ENCODE measurements around the gene NDUFV3. TPM values are rescaled to one million over a fixed set of nuclear protein-coding genes. Genes with fewer than 3 reads are reported as not detected.
"Not testable (repeated sequence)": the region's sequence is repeated elsewhere in the genome, so short reads cannot be mapped to it uniquely, and the experiment has no call there.

The NDUFV3 gene
- total RNA-seq, 2 experiments from 2014 or later: 11.5 to 12.5 TPM

DNA sequence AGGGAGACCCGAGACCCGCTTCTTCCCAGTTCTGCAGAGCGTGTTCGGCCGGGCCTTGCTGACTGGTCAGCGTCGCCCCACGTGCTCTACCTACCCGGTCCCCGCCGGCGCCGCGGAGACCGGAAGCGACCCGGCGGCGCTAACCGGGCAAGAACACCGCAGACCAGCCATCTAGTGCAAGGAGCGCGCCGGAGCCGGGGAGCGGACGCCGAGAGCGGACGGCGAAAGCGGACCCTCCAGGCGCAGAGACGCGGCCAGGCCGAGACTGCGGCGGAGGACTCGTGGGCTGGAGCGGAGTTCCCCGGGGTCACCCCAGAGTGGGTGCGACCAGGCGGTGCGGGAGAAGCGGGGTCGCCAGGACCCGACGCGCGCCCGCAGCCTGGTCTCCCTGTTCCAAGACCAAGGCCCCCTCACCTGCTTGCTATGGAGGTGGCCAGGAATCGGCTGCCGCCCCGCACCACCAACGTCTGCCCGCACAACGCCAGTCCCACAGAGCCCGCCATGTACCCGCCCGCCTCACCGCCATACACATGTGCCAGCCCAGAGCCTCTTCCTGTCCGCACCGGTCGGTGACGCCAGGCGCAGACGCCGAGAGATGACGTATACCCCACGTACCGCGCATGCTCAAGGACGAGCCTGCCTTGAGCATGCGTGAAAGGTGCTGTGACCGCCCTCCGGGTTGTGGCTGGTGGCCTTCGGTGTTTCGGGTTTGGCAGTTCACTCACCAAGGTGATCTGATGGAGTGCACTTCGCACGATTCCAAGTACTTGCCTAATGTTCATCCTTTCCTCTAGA lies 13.9 kb upstream of the NDUFV3 start, which contains the start of gene WDR4:
Gene WDR4, minus strand, starts transcription at position 547 of the 795 bp plus-strand sequence. Its CDS starts 44 bp downstream, at position 503.
- DNase-seq: peak; percentile 99
- Mint-ChIP-seq H3K27ac (peak within 1 kb of the TSS; percentile 88), H3K36me3 (ENCODE audit: low read depth) (peaks cover 28% of the 10 kb centered on the region), H3K27me3 (ENCODE audit: low read depth) (no peaks in the 10 kb centered on the region), H3K4me3 (peak within 1 kb of the TSS; percentile 97), H3K9me3 (no peaks in the 10 kb centered on the region), H3K4me1 (ENCODE audit: low read depth) (peaks cover 20% of the 10 kb centered on the region)
- CTCF ChIA-PET: no interaction called here
- intact Hi-C loops (cut with micrococcal nuclease): loop anchor here (1.0 kb wide), 2 partner anchors 14 to 95 kb away; partner anchors contain the start of genes NDUFV3 and PKNOX1

DNA sequence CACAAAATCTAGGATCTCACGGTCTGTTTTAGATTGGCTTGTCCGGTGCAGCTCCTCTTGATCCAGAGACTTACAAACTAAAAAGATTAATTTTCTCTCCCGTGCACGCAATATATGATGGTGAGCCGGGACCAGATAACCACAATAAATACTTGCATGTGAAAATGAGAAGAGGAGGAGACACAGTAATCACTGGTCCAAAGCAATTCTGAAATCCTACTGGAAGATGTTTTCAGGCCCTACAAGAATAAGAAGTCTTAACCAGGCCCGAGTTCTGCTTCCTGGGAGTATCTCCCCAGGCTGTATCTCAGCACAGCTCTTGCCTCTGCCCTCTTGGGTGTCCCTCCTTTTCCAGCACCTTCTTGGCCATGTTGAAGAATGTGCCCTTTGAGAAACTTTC lies 12.8 kb upstream of the NDUFV3 start:
- H3K27ac Mint-ChIP-seq: no peak overlapping the region
- peak overlapping the region; percentile 97 for H3K4me3 Mint-ChIP-seq
- H3K4me1 Mint-ChIP-seq (ENCODE audit: low read depth): peaks cover 20% of the 10 kb centered on the region
- no peaks in the 10 kb centered on the region for H3K9me3 Mint-ChIP-seq
- no peaks in the 10 kb centered on the region for H3K27me3 Mint-ChIP-seq (ENCODE audit: low read depth)
- peaks cover 20% of the 10 kb centered on the region for H3K36me3 Mint-ChIP-seq (ENCODE audit: low read depth)
- CTCF ChIA-PET: interaction anchor here (1.0 kb wide), 1 partner anchor 12 kb away, joined by 3 read pairs; the partner anchor contains the start of gene NDUFV3
- intact Hi-C loops (cut with micrococcal nuclease): no loop called here
- no peak for DNase-seq

DNA sequence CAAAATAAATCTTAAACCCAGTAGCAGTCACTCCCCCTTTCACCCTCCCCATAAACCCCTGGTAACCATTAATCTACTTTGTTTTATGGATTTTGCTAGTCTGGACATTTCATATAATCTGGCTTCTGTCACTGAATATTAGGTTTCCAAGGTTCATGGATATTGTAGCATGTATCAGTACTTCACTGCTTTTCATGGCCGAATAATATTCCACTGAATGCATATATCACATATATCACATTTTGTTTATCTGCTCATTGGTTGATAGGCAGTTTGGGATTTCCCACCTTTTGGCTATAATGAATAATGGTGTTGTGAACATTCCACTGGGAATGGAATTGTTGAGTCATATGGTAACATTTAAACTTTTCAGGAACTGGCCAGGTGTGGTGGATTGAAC lies 9.2 kb upstream of the NDUFV3 start:
- intact Hi-C loops (cut with micrococcal nuclease): no loop called here
- peaks cover 1% of the 10 kb centered on the region for H3K36me3 Mint-ChIP-seq (ENCODE audit: low read depth)
- no peak overlapping the region for H3K4me3 Mint-ChIP-seq
- H3K27ac Mint-ChIP-seq: peak overlapping the region; percentile 25
- no peak for DNase-seq
- no peaks in the 10 kb centered on the region for H3K27me3 Mint-ChIP-seq (ENCODE audit: low read depth)
- no peaks in the 10 kb centered on the region for H3K9me3 Mint-ChIP-seq
- CTCF ChIA-PET: no interaction called here
- H3K4me1 Mint-ChIP-seq (ENCODE audit: low read depth): peaks cover 8% of the 10 kb centered on the region

DNA sequence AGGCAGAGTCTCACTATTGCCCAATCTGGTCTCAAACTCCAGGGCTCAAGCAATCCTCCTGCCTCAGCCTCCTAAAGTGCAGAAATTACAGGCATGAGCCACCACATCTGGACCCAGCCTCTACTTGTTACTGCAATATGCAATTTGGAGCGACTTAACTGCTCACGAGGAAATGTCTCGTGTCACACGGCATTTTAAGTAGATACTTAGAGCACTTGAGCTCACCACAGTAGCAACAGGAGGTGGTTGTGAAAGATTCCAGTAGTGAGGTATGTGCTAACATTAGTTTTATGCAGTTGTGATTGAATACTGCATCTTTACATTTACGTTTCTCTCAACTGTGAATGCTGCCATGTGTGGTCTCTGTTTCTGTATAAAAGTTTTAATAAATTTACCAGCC lies 5.8 kb upstream of the NDUFV3 start:
- intact Hi-C loops (cut with micrococcal nuclease): no loop called here
- H3K27ac Mint-ChIP-seq: no peak overlapping the region
- CTCF ChIA-PET: no interaction called here
- no peak overlapping the region for H3K4me3 Mint-ChIP-seq
- H3K36me3 Mint-ChIP-seq (ENCODE audit: low read depth): no peaks in the 10 kb centered on the region
- no peaks in the 10 kb centered on the region for H3K9me3 Mint-ChIP-seq
- H3K4me1 Mint-ChIP-seq (ENCODE audit: low read depth): peaks cover 2% of the 10 kb centered on the region
- DNase-seq: no peak
- no peaks in the 10 kb centered on the region for H3K27me3 Mint-ChIP-seq (ENCODE audit: low read depth)

DNA sequence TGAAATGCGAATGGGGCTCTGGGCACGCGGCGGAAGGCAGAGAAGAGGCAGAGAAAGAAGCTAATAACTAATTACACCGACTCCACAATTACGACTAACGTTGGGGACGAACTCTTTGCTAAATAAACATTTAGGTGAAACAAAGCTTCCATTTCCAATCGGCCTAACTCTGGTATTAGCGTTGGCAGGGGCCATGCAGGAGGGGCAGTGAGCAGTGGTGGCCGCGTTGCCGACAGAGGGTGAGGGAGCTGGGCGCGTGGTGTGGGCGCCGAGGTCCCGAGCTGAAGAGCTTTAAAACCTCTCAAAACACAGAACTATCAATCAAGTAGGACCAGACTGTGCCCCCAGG lies 553 bp upstream of the NDUFV3 start:
- CTCF ChIA-PET: interaction anchor here (1.1 to 1.5 kb wide), 2 partner anchors 12 to 14 kb away, joined by 3 read pairs; no protein-coding TSS in a partner anchor
- Mint-ChIP-seq H3K27me3 (ENCODE audit: low read depth) (no peaks in the 10 kb centered on the region), H3K9me3 (no peaks in the 10 kb centered on the region), H3K4me1 (ENCODE audit: low read depth) (peaks cover 12% of the 10 kb centered on the region), H3K27ac (peak overlapping the region; percentile 81), H3K4me3 (peak overlapping the region; percentile 85), H3K36me3 (ENCODE audit: low read depth) (peaks cover 4% of the 10 kb centered on the region)
- intact Hi-C loops (cut with micrococcal nuclease): loop anchor here (2.0 kb wide), 1 partner anchor 764 kb away; no protein-coding TSS in a partner anchor
- DNase-seq: no peak

DNA sequence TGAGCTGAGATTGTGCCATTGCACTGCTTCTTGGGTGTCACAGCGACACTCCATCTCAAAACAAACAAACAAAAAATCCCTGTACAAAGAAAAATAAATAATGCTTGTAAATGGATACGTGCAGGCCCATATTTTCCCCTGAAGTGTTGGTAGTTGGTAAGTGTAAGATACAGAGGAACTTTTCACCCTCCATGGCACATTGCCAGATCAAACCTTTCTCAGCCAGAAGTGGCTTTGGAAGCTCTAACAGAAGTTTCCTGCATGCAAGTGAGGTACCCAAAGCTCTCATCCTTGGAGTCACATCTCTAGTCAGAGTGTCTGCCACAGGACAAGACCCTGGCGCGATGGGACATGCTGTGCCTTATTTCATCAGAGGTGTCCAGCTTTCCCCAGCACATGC lies 7.3 kb downstream of the NDUFV3 start:
- intact Hi-C loops (cut with micrococcal nuclease): no loop called here
- CTCF ChIA-PET: no interaction called here
- DNase-seq: no peak
- no peak overlapping the region for H3K27ac Mint-ChIP-seq
- H3K27me3 Mint-ChIP-seq (ENCODE audit: low read depth): no peaks in the 10 kb centered on the region
- peaks cover 32% of the 10 kb centered on the region for H3K36me3 Mint-ChIP-seq (ENCODE audit: low read depth)
- peaks cover 13% of the 10 kb centered on the region for H3K4me1 Mint-ChIP-seq (ENCODE audit: low read depth)
- no peaks in the 10 kb centered on the region for H3K9me3 Mint-ChIP-seq
- H3K4me3 Mint-ChIP-seq: no peak overlapping the region

DNA sequence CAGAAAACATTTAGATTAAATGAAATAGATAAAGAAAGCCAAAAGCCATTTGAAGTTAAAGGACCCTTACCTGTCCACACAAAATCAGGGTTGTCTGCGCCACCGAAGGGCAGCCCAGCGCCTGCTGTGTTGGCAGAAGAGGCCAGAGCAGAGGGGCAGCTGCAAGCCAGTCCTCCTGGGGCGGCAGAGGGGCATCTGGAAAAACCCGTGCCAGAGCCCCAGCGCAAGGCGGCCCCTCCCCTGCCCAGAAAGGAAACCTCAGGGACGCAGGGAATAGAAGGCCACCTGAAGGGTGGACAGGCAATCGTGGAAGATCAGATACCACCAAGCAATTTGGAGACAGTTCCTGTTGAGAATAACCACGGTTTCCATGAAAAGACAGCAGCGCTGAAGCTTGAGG lies 10.7 kb downstream of the NDUFV3 start:
- intact Hi-C loops (cut with micrococcal nuclease): no loop called here
- no peak overlapping the region for H3K27ac Mint-ChIP-seq
- H3K27me3 Mint-ChIP-seq (ENCODE audit: low read depth): no peaks in the 10 kb centered on the region
- DNase-seq: no peak
- no peak overlapping the region for H3K4me3 Mint-ChIP-seq
- H3K36me3 Mint-ChIP-seq (ENCODE audit: low read depth): peaks cover 33% of the 10 kb centered on the region
- no peaks in the 10 kb centered on the region for H3K9me3 Mint-ChIP-seq
- CTCF ChIA-PET: no interaction called here
- H3K4me1 Mint-ChIP-seq (ENCODE audit: low read depth): peaks cover 4% of the 10 kb centered on the region

DNA sequence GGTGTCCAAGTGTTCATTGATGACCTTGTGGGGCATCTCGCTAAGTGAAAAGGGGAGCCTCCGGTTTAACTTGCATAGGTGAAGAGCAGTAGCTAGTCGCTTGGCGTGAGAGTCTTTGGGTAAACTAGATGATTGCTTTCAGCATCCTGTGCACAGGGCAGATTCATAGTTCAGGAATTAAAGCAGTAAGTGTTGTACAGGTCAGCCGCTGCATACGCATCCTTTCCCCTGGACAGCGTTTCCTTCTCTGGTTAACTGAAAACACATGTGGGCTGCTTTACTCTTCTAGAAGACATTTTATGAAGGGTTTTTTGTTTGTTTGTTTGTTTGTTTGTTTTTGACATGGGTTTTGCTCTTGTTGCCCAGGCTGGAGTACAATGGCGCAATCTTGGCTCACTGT lies 12.1 kb downstream of the NDUFV3 start:
- intact Hi-C loops (cut with micrococcal nuclease): no loop called here
- CTCF ChIA-PET: interaction anchor here (0.8 kb wide), 1 partner anchor 17 kb away, joined by 3 read pairs; no protein-coding TSS in a partner anchor
- Mint-ChIP-seq H3K36me3 (ENCODE audit: low read depth) (peaks cover 33% of the 10 kb centered on the region), H3K9me3 (no peaks in the 10 kb centered on the region), H3K27me3 (ENCODE audit: low read depth) (no peaks in the 10 kb centered on the region), H3K4me3 (no peak overlapping the region), H3K4me1 (ENCODE audit: low read depth) (peaks cover 2% of the 10 kb centered on the region), H3K27ac (no peak overlapping the region)
- DNase-seq: no peak

DNA sequence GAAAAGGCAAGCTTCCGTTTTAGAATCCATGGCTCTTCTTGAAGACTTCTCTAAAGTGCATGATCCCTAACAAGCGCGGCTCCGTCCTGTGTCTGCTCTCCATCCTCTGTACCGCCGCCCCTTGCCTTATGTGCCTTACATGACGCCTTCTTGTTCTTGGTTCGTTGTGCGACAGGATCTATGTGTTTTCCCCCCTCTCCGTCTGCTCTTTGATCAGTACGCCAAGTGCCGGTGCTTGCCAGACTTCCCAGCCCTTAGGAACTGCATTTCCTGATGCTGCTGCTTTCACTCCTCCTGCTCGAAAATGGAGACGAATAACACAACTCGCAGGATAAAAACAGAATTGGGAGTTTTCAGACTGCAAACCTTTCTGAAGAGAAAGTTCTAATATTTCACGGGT lies 13.1 kb downstream of the NDUFV3 start:
- CTCF ChIA-PET: interaction anchor here (1.0 kb wide), 1 partner anchor 14 kb away, joined by 3 read pairs; no protein-coding TSS in a partner anchor
- no peak for DNase-seq
- no peak overlapping the region for H3K4me3 Mint-ChIP-seq
- peaks cover 2% of the 10 kb centered on the region for H3K4me1 Mint-ChIP-seq (ENCODE audit: low read depth)
- no peak overlapping the region for H3K27ac Mint-ChIP-seq
- intact Hi-C loops (cut with micrococcal nuclease): no loop called here
- no peaks in the 10 kb centered on the region for H3K27me3 Mint-ChIP-seq (ENCODE audit: low read depth)
- H3K36me3 Mint-ChIP-seq (ENCODE audit: low read depth): peaks cover 30% of the 10 kb centered on the region
- no peaks in the 10 kb centered on the region for H3K9me3 Mint-ChIP-seq

DNA sequence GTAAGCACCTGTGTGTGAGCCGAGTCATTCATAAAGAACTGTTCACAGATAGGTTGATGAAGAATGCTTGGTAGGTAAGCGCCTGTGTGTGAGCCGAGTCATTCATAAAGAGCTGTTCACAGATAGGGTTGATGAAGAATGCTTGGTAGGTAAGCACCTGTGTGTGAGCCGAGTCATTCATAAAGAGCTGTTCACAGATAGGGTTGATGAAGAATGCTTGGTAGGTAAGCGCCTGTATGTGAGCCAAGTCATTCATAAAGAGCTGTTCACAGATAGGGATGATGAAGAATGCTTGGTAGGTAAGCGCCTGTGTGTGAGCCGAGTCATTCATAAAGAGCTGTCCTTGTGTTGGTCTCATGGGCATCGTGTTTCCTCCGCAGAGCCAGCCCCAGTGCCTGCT lies 15.4 kb downstream of the NDUFV3 start:
- H3K27me3 Mint-ChIP-seq (ENCODE audit: low read depth); H3K27ac Mint-ChIP-seq; DNase-seq; H3K9me3 Mint-ChIP-seq; H3K4me1 Mint-ChIP-seq (ENCODE audit: low read depth); H3K4me3 Mint-ChIP-seq; intact Hi-C loops (cut with micrococcal nuclease): not testable (repeated sequence)
- H3K36me3 Mint-ChIP-seq (ENCODE audit: low read depth): peaks cover 26% of the 10 kb centered on the region
- CTCF ChIA-PET: interaction anchor here (0.7 kb wide), 1 partner anchor 1030 kb away, joined by 3 read pairs; no protein-coding TSS in a partner anchor

DNA sequence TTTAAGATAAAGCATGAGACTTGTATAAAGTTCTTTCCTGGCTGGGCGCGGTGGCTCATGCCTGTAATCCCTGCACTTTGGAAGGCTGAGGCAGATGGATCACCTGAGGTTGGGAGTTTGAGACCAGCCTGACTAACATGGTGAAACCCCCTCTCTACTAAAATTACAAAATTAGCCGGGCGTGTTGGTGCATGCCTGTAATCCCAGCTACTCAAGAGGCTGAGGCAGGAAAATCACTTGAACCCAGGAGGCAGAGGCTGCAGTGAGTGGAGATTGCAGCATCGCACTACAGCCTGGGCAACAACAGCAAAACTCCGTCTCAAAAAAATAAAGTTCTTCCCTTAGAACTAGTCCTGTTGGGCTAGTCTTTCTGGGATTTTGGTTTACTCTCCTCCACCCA lies 18.8 kb downstream of the NDUFV3 start:
- intact Hi-C loops (cut with micrococcal nuclease); DNase-seq: not testable (repeated sequence)

DNA sequence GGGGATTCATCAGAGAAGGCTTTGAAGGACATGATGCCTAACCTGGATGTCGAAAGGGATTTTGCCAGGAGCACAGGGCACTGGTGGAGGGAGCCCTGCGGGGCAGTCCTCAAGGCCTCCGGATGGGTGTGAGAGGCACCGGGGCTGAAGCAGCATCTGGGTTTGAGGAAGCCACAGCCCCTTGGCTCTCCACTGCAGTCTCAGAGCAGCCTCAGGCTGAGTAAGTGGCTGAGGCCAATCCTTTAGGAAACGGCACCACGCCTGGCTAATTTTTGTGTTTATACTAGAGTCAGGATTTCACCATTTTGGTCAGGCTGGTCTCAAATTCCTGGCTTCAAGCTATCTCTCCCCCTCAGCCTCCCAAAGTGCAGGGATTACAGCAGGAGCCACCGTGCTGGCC lies 20.4 kb downstream of the NDUFV3 start:
- Mint-ChIP-seq H3K9me3 (no peaks in the 10 kb centered on the region), H3K36me3 (ENCODE audit: low read depth) (peaks cover 10% of the 10 kb centered on the region), H3K4me1 (ENCODE audit: low read depth) (no peaks in the 10 kb centered on the region), H3K27me3 (ENCODE audit: low read depth) (no peaks in the 10 kb centered on the region), H3K4me3 (no peak overlapping the region), H3K27ac (no peak overlapping the region)
- DNase-seq: no peak
- CTCF ChIA-PET: no interaction called here
- intact Hi-C loops (cut with micrococcal nuclease): no loop called here

More for the DNA sequence above, 18.8 kb downstream of the NDUFV3 start:
- H3K9me3 Mint-ChIP-seq; CTCF ChIA-PET; H3K4me3 Mint-ChIP-seq; H3K4me1 Mint-ChIP-seq (ENCODE audit: low read depth); H3K27me3 Mint-ChIP-seq (ENCODE audit: low read depth): not testable (repeated sequence)
- Mint-ChIP-seq H3K27ac (peak overlapping the region; percentile 30), H3K36me3 (ENCODE audit: low read depth) (peaks cover 11% of the 10 kb centered on the region)

DNA sequence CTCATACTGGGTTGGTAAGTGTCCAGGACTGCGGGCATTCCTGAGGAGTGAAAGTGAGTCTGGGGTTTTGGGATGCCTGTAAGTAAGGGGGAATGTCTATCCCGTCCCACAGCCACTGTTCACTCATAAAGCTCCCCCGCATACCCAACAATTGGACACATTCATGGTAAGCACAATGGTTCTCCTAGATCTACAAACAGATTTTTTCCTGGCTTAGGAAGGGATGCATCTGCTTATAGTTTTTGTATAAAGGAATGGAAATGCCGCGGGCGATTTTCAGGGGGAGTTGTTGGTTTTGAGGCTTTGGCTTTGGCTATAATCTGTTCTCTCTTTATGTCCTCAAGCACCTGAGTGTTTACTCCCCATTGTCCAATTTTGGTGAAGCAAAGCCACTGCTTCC lies 25.2 kb downstream of the NDUFV3 start:
- H3K27me3 Mint-ChIP-seq (ENCODE audit: low read depth): no peaks in the 10 kb centered on the region
- H3K9me3 Mint-ChIP-seq: no peaks in the 10 kb centered on the region
- no peak overlapping the region for H3K27ac Mint-ChIP-seq
- intact Hi-C loops (cut with micrococcal nuclease): loop anchor here (5.0 kb wide), 1 partner anchor 79 kb away; no protein-coding TSS in a partner anchor
- CTCF ChIA-PET: no interaction called here
- no peaks in the 10 kb centered on the region for H3K4me1 Mint-ChIP-seq (ENCODE audit: low read depth)
- no peak for DNase-seq
- H3K4me3 Mint-ChIP-seq: no peak overlapping the region
- peaks cover 1% of the 10 kb centered on the region for H3K36me3 Mint-ChIP-seq (ENCODE audit: low read depth)
